ENCODE data around the gene OR51B2.

OR51B2 gene

GRCh38 chr11:5277807-5278382, 46.2 kb downstream of the OR51B2 start:
- Histone ChIP-seq H3K36me3 (ENCODE audit: control insufficient read depth, insufficient read depth, low read length) (no peaks in the 10 kb centered on the region), H3K4me1 (ENCODE audit: control insufficient read depth, insufficient read depth, low read length) (peaks cover 5% of the 10 kb centered on the region), H3K9me3 (ENCODE audit: control insufficient read depth, insufficient read depth, low read length) (no peaks in the 10 kb centered on the region), H3K27me3 (ENCODE audit: control insufficient read depth, insufficient read depth, low read length) (no peaks in the 10 kb centered on the region), H3K9ac (ENCODE audit: low read depth, low read length) (no peak overlapping the region), H3K4me3 (ENCODE audit: low read depth, low read length) (no peak overlapping the region)

DNA sequence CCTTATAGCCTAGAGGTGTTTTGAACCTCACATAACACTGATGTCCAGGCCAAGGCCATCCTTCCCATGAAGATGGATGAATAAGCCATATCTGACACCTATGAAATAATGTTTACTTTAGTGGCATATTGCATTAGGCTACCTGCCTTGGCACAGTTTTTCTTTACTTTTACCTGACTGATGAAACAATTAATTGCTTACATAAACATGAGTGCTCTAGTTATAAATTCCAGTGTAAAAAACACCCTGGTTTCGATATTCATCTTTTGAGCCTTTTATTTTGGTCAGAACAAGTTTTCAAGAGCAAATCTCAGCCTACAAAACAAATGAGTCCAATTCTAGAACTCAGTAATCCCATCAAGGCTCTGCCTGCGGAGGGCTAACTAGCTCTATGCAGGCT, 47.4 kb downstream of the OR51B2 start:
- Histone ChIP-seq H3K4me1 (ENCODE audit: control insufficient read depth, insufficient read depth, low read length) (peaks cover 5% of the 10 kb centered on the region), H3K36me3 (ENCODE audit: control insufficient read depth, insufficient read depth, low read length) (no peaks in the 10 kb centered on the region), H3K9me3 (ENCODE audit: control insufficient read depth, insufficient read depth, low read length) (no peaks in the 10 kb centered on the region), H3K4me3 (ENCODE audit: low read depth, low read length) (no peak overlapping the region), H3K9ac (ENCODE audit: low read depth, low read length) (no peak overlapping the region), H3K27me3 (ENCODE audit: control insufficient read depth, insufficient read depth, low read length) (no peaks in the 10 kb centered on the region)

- no peaks in the 10 kb centered on the region for H3K27me3 ChIP-seq (ENCODE audit: control insufficient read depth, insufficient read depth, low read length)
- no peak overlapping the region for H3K9ac ChIP-seq (ENCODE audit: low read depth, low read length)
- H3K4me3 ChIP-seq (ENCODE audit: low read depth, low read length), result no peak overlapping the region
Observed at GRCh38 chr11:5275369-5276110, 48.6 kb downstream of the OR51B2 start.

DNA sequence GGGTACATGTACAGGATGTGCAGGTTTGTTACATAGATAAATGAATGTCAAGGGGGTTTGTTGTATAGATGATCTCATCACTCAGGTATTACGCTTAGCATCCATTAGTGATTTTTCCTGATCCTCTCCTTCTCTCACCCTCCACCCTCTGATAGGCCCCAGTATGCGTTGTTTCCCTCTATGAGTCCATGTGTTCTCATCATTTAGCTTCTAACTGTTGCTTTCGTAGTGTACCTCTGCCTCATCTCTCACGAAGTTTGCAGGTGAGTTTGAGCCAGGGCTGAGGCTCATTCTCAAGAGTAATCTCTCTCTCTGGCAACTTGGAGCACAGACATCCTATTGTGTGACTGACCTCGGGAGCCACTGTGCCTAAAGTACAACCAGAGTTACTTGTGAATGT, 49.7 kb downstream of the OR51B2 start:
- Histone ChIP-seq H3K4me3 (ENCODE audit: low read depth, low read length) (no peak overlapping the region), H3K27me3 (ENCODE audit: control insufficient read depth, insufficient read depth, low read length) (no peaks in the 10 kb centered on the region), H3K9ac (ENCODE audit: low read depth, low read length) (no peak overlapping the region), H3K9me3 (ENCODE audit: control insufficient read depth, insufficient read depth, low read length) (no peaks in the 10 kb centered on the region), H3K36me3 (ENCODE audit: control insufficient read depth, insufficient read depth, low read length) (no peaks in the 10 kb centered on the region), H3K4me1 (ENCODE audit: control insufficient read depth, insufficient read depth, low read length) (peaks cover 5% of the 10 kb centered on the region)

More at GRCh38 chr11:5275369-5276110, 48.6 kb downstream of the OR51B2 start:
- Histone ChIP-seq H3K4me1 (ENCODE audit: control insufficient read depth, insufficient read depth, low read length) (peaks cover 5% of the 10 kb centered on the region), H3K36me3 (ENCODE audit: control insufficient read depth, insufficient read depth, low read length) (no peaks in the 10 kb centered on the region), H3K9me3 (ENCODE audit: control insufficient read depth, insufficient read depth, low read length) (no peaks in the 10 kb centered on the region)
